Gastroesophageal sphincter (tissue), 4 donors: Measurements from ENCODE around the gene AFTPH. TPM values are rescaled to one million over a fixed set of nuclear protein-coding genes. Genes with fewer than 3 reads are reported as not detected.

ENCODE experiments used
- ATAC-seq: fragments of 150-250 bp; one replicate; pipeline ENCODE4 v1.9.1; 2016; ENCODE audit warnings: mild to moderate bottlenecking, moderate library complexity
- H3K27ac ChIP-seq, 4 donors: fragments of 200-600 bp; sonication (generic) in 3 of 4; 1 replicate in 3 of 4; 2 replicates in 1 of 4; pipeline ENCODE4 v1.5.1; 2016 to 2019
- H3K27me3 ChIP-seq: fragments of 200-600 bp; sonication (generic); one replicate; pipeline ENCODE4 v1.5.1; 2019
- H3K36me3 ChIP-seq, 2 donors: fragments of 200-600 bp; sonication (generic); one replicate each; pipeline ENCODE4 v1.5.1; 2019; ENCODE audit warnings: control low read depth in 1 of 2
- H3K4me1 ChIP-seq, 3 donors: fragments of 200-600 bp; sonication (generic); 1 replicate in 2 of 3; 2 replicates in 1 of 3; pipeline ENCODE4 v1.5.1; 2016 to 2019; ENCODE audit warnings: control low read depth in 2 of 3
- H3K4me3 ChIP-seq, 2 donors: fragments of 200-600 bp; sonication (generic); one replicate each; pipeline ENCODE4 v1.5.1; 2019; ENCODE audit warnings: mild to moderate bottlenecking in 1 of 2, moderate library complexity in 1 of 2
- H3K9me3 ChIP-seq, 3 donors: fragments of 200-600 bp; sonication (generic); one replicate each; pipeline ENCODE4 v1.5.1; 2017 to 2019; ENCODE audit warnings: control low read depth in 2 of 3
- CTCF ChIP-seq, 4 experiments: fragments of 200-600 bp in 2 of 4; fragments of 450-650 bp in 2 of 4; sonication (generic) in 1 of 4; IDR thresholded peaks; one replicate each; pipeline ENCODE4 v1.5.1; 2017 to 2019; ENCODE audit warnings: antibody characterized with exemption in 4 of 4, mild to moderate bottlenecking in 2 of 4, moderate library complexity in 2 of 4
- EP300 ChIP-seq: sonication (generic); formaldehyde crosslinking; IDR thresholded peaks from one replicate; pipeline ENCODE4 v1.6.1; 2017; ENCODE audit warnings: antibody characterized with exemption, mild to moderate bottlenecking
- POLR2A ChIP-seq, 2 donors: fragments of 450-650 bp; IDR thresholded peaks; one replicate each; pipeline ENCODE4 v1.6.1; 2017; ENCODE audit warnings: antibody characterized with exemption in 2 of 2, mild to moderate bottlenecking in 2 of 2, moderate library complexity in 1 of 2
- POLR2AphosphoS5 ChIP-seq: sonication (generic); formaldehyde crosslinking; IDR thresholded peaks from one replicate; pipeline ENCODE4 v1.6.1; 2017; ENCODE audit warnings: antibody characterized with exemption
- WGBS, 2 donors: methylation state at CpG; one replicate each; pipeline ENCODE4 v1.1.5; 2018; ENCODE audit warnings: low coverage in 1 of 2; 5-methylcytosine and 5-hydroxymethylcytosine counted together
- total RNA-seq, 4 donors: library from RNA; depleted of rRNA; stranded (reverse); fragments of >200 nt; gene quantifications; one replicate each; pipeline ENCODE4 v1.1.0, GENCODE V29; 2016

Gene AFTPH
- total RNA-seq, 4 donors from 2014 or later = 33.0 to 53.5 (median 41.6) TPM

GRCh38 chr2:64623242-64623850 is 99.2 kb downstream of the AFTPH start:
- no peak for ATAC-seq
- 70 to 93% methylated on average over 2 to 12 of the region's 13 CpGs for WGBS, 2 donors

GRCh38 chr2:64624108-64624610 is 100.0 kb downstream of the AFTPH start:
- H3K27me3 ChIP-seq = no peaks in the 10 kb centered on the region
- H3K4me1 ChIP-seq = peaks cover 0 to 8% (median 0%) of the 10 kb centered on the region in 3 donors
- no peaks in the 10 kb centered on the region for H3K36me3 ChIP-seq
- WGBS, 2 donors = 90% methylated on average over 2 of the region's 6 CpGs; no CpG with 5 or more reads in 1 of the 2 donors
- H3K9me3 ChIP-seq = no peaks in the 10 kb centered on the region
- H3K27ac ChIP-seq = no peak overlapping the region
- TF ChIP-seq POLR2A (IDR thresholded peaks at IDR 0.05) = no peak
- ATAC-seq = no peak
- no peak overlapping the region for H3K4me3 ChIP-seq

More at GRCh38 chr2:64623242-64623850, 99.2 kb downstream of the AFTPH start:
- H3K4me3 ChIP-seq = no peak overlapping the region
- TF ChIP-seq EP300 (no peak), POLR2AphosphoS5 (no peak), CTCF (IDR thresholded peaks at IDR 0.05) (no peak), POLR2A (IDR thresholded peaks at IDR 0.05) (no peak)
- H3K27me3 ChIP-seq = no peaks in the 10 kb centered on the region
- no peaks in the 10 kb centered on the region for H3K9me3 ChIP-seq
- H3K4me1 ChIP-seq = peaks cover 0 to 5% (median 0%) of the 10 kb centered on the region in 3 donors
- H3K36me3 ChIP-seq = no peaks in the 10 kb centered on the region
- H3K27ac ChIP-seq = no peak overlapping the region

GRCh38 chr2:64624862-64625261 is 100.7 kb downstream of the AFTPH start:
- ATAC-seq = no peak
- no peaks in the 10 kb centered on the region for H3K36me3 ChIP-seq
- TF ChIP-seq CTCF (IDR thresholded peaks at IDR 0.05) (no peak), POLR2AphosphoS5 (no peak), EP300 (no peak), POLR2A (IDR thresholded peaks at IDR 0.05) (no peak)
- no peaks in the 10 kb centered on the region for H3K9me3 ChIP-seq
- H3K27ac ChIP-seq = no peak overlapping the region
- H3K4me3 ChIP-seq = no peak overlapping the region
- WGBS, 2 donors = 100% methylated on average over 1 of the region's 6 CpGs; no CpG with 5 or more reads in 1 of the 2 donors
- H3K4me1 ChIP-seq = peaks cover 0 to 11% (median 0%) of the 10 kb centered on the region in 3 donors
- no peaks in the 10 kb centered on the region for H3K27me3 ChIP-seq

- Histone ChIP-seq H3K27me3 (no peaks in the 10 kb centered on the region), H3K4me3 (no peak overlapping the region), H3K9me3 (no peaks in the 10 kb centered on the region), H3K27ac (no peak overlapping the region), H3K4me1 (peaks cover 0 to 11% (median 0%) of the 10 kb centered on the region in 3 donors), H3K36me3 (peaks cover 0 to under 1% of the 10 kb centered on the region in 2 donors)
- WGBS, 2 donors = 85 to 100% methylated on average over 2 to 4 of the region's 7 CpGs
- TF ChIP-seq POLR2AphosphoS5 (no peak), EP300 (no peak), CTCF (IDR thresholded peaks at IDR 0.05) (no peak), POLR2A (IDR thresholded peaks at IDR 0.05) (no peak)
- no peak for ATAC-seq
These were observed 101.4 kb downstream of the AFTPH start for GRCh38 chr2:64625299-64626145.

- no peak for ATAC-seq
- Histone ChIP-seq H3K27ac (no peak overlapping the region), H3K4me1 (peaks cover 0 to 11% (median 0%) of the 10 kb centered on the region in 3 donors), H3K36me3 (peaks cover 0 to 8% of the 10 kb centered on the region in 2 donors), H3K27me3 (no peaks in the 10 kb centered on the region), H3K4me3 (no peak overlapping the region), H3K9me3 (no peaks in the 10 kb centered on the region)
- TF ChIP-seq CTCF (IDR thresholded peaks at IDR 0.05) (no peak), EP300 (no peak), POLR2AphosphoS5 (no peak), POLR2A (IDR thresholded peaks at IDR 0.05) (no peak)
- 90 to 91% methylated on average over 5 to 6 of the region's 10 CpGs for WGBS, 2 donors
These were observed 102.2 kb downstream of the AFTPH start for GRCh38 chr2:64626146-64626809.
